ENCODE data around the gene TRIM17.

The TRIM17 gene

GRCh38 chr1:228457396-228458176 is 40.9 kb upstream of the TRIM17 start:
- TF ChIP-seq, protein P1, sequence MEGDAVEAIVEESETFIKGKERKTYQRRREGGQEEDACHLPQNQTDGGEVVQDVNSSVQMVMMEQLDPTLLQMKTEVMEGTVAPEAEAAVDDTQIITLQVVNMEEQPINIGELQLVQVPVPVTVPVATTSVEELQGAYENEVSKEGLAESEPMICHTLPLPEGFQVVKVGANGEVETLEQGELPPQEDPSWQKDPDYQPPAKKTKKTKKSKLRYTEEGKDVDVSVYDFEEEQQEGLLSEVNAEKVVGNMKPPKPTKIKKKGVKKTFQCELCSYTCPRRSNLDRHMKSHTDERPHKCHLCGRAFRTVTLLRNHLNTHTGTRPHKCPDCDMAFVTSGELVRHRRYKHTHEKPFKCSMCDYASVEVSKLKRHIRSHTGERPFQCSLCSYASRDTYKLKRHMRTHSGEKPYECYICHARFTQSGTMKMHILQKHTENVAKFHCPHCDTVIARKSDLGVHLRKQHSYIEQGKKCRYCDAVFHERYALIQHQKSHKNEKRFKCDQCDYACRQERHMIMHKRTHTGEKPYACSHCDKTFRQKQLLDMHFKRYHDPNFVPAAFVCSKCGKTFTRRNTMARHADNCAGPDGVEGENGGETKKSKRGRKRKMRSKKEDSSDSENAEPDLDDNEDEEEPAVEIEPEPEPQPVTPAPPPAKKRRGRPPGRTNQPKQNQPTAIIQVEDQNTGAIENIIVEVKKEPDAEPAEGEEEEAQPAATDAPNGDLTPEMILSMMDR (IDR thresholded peaks at IDR 0.05) = peak; percentile 11
- peaks cover 0 to 49% of the 10 kb centered on the region in 2 donors for H3K27me3 ChIP-seq
- peaks cover 0 to 30% (median 16%) of the 10 kb centered on the region in 4 donors for H3K4me1 ChIP-seq
- H3K36me3 ChIP-seq = no peaks in the 10 kb centered on the region
- intact Hi-C loops (cut with DNase I; ENCODE audit: low total_unique reads) = no loop called here
- peak overlapping the region; percentile 50 to 57 for H3K4me3 ChIP-seq
- DNase-seq = peak; percentile 86 to 89
- peak overlapping the region; percentile 36 to 64 for H3K27ac ChIP-seq
- no peaks in the 10 kb centered on the region for H3K9me3 ChIP-seq

DNA sequence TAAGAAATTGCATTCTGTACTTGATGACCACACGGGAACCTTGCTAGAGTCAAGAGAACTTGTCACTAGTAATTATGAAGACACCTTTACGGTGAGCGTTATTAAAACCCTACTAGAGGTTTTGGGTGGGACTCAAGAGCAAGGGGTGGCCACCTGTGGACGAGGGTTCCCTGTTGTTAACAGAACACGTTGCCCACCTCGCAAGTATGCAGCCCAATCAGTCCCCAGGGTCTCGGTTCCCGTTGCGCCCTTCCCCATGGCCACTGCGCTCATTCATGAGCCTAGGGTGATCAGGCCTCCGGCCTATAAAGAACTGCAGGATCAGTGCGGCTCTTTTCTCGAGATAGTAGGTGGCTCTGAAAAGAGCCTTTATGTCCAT is 40.3 kb upstream of the TRIM17 start:
- peak overlapping the region; percentile 36 to 64 for H3K27ac ChIP-seq
- TF ChIP-seq, protein P1 (IDR thresholded peaks at IDR 0.05) = no peak
- intact Hi-C loops (cut with DNase I; ENCODE audit: low total_unique reads) = no loop called here
- peaks cover 0 to 43% of the 10 kb centered on the region in 2 donors for H3K27me3 ChIP-seq
- H3K9me3 ChIP-seq = no peaks in the 10 kb centered on the region
- peak overlapping the region; percentile 50 to 57 for H3K4me3 ChIP-seq
- DNase-seq = no peak
- no peaks in the 10 kb centered on the region for H3K36me3 ChIP-seq
- peaks cover 0 to 30% (median 16%) of the 10 kb centered on the region in 4 donors for H3K4me1 ChIP-seq

GRCh38 chr1:228456252-228457016 is 39.8 kb upstream of the TRIM17 start:
- DNase-seq = no peak
- Histone ChIP-seq H3K27ac (no peak overlapping the region), H3K27me3 (peaks cover 0 to 37% of the 10 kb centered on the region in 2 donors), H3K9me3 (no peaks in the 10 kb centered on the region), H3K36me3 (no peaks in the 10 kb centered on the region), H3K4me3 (peak overlapping the region in 1 of 2 donors; percentile 50), H3K4me1 (peaks cover 0 to 30% (median 16%) of the 10 kb centered on the region in 4 donors)
- TF ChIP-seq, protein P1 (IDR thresholded peaks at IDR 0.05) = no peak
- intact Hi-C loops (cut with DNase I; ENCODE audit: low total_unique reads) = no loop called here

- no peak overlapping the region for H3K4me3 ChIP-seq
- H3K36me3 ChIP-seq = no peaks in the 10 kb centered on the region
- intact Hi-C loops (cut with DNase I; ENCODE audit: low total_unique reads) = no loop called here
- H3K27ac ChIP-seq = no peak overlapping the region
- H3K4me1 ChIP-seq = peaks cover 0 to 30% (median 16%) of the 10 kb centered on the region in 4 donors
- DNase-seq = no peak
- H3K27me3 ChIP-seq = peaks cover 0 to 30% of the 10 kb centered on the region in 2 donors
- TF ChIP-seq, protein P1 (IDR thresholded peaks at IDR 0.05) = no peak
- H3K9me3 ChIP-seq = no peaks in the 10 kb centered on the region
Measured at GRCh38 chr1:228455715-228456114, 39.1 kb upstream of the TRIM17 start.

DNA sequence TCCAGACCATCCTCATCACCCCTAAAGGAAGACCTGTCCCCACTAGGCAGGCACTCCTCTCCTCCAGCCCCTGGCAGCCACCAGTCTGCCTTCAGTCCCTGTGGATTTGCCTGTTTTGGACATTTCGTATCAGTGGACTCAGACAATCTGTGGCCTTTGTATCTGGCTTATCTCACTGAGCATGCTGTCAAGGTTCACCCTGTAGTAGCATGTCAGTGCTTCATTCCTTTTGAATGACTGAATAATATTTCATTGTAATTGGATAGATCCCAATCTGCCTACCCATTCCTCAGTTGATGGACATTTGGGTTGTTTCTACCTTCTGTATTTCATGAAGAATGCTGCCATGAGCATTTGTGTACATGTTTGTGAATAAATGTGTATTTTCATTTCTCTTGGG is 37.6 kb upstream of the TRIM17 start:
- H3K27me3 ChIP-seq = peaks cover 0 to 15% of the 10 kb centered on the region in 2 donors
- no peaks in the 10 kb centered on the region for H3K9me3 ChIP-seq
- no peak overlapping the region for H3K4me3 ChIP-seq
- no peak overlapping the region for H3K27ac ChIP-seq
- H3K36me3 ChIP-seq = no peaks in the 10 kb centered on the region
- TF ChIP-seq, protein P1 (IDR thresholded peaks at IDR 0.05) = no peak
- peaks cover 0 to 25% (median 11%) of the 10 kb centered on the region in 4 donors for H3K4me1 ChIP-seq
- intact Hi-C loops (cut with DNase I; ENCODE audit: low total_unique reads) = no loop called here
- DNase-seq = no peak

Data from tibial artery (tissue), 4 donors.